ENCODE measurements around the gene RYR1.
"Not testable (repeated sequence)": the region's sequence is repeated elsewhere in the genome, so short reads cannot be mapped to it uniquely, and the experiment has no call there.

Gene RYR1

GRCh38 chr19:38427035-38427677, 6.3 kb upstream of the RYR1 start:
- not testable (repeated sequence) for DNase-seq (ENCODE audit: low read depth)

- DNase-seq (ENCODE audit: low read depth), result no peak
Measured at GRCh38 chr19:38429055-38429810, 4.3 kb upstream of the RYR1 start.

GRCh38 chr19:38429811-38430156, 3.7 kb upstream of the RYR1 start:
- DNase-seq (ENCODE audit: low read depth), result no peak

- DNase-seq (ENCODE audit: low read depth), result no peak
Measured at GRCh38 chr19:38430931-38431330, 2.6 kb upstream of the RYR1 start.

GRCh38 chr19:38434549-38435051, 1.1 kb downstream of the RYR1 start:
- DNase-seq (ENCODE audit: low read depth), result no peak

- DNase-seq (ENCODE audit: low read depth), result no peak
Measured at GRCh38 chr19:38437295-38437694, 3.8 kb downstream of the RYR1 start.

GRCh38 chr19:38437917-38438316, 4.4 kb downstream of the RYR1 start:
- no peak for DNase-seq (ENCODE audit: low read depth)

GRCh38 chr19:38440592-38440991, 7.1 kb downstream of the RYR1 start:
- no peak for DNase-seq (ENCODE audit: low read depth)

- DNase-seq (ENCODE audit: low read depth), result no peak
Measured at GRCh38 chr19:38441657-38442348, 8.3 kb downstream of the RYR1 start.

GRCh38 chr19:38442736-38443135, 9.2 kb downstream of the RYR1 start:
- DNase-seq (ENCODE audit: low read depth), result no peak

GRCh38 chr19:38443458-38443999, 10.0 kb downstream of the RYR1 start:
- no peak for DNase-seq (ENCODE audit: low read depth)

- no peak for DNase-seq (ENCODE audit: low read depth)
Measured at GRCh38 chr19:38444026-38444425, 10.5 kb downstream of the RYR1 start.

- no peak for DNase-seq (ENCODE audit: low read depth)
Measured at GRCh38 chr19:38445362-38445761, 11.9 kb downstream of the RYR1 start.

GRCh38 chr19:38448225-38448624, 14.7 kb downstream of the RYR1 start:
- DNase-seq (ENCODE audit: low read depth), result no peak

- DNase-seq (ENCODE audit: low read depth), result no peak
Measured at GRCh38 chr19:38449518-38449917, 16.0 kb downstream of the RYR1 start.

GRCh38 chr19:38451036-38451435, 17.5 kb downstream of the RYR1 start:
- no peak for DNase-seq (ENCODE audit: low read depth)

GRCh38 chr19:38451629-38452028, 18.1 kb downstream of the RYR1 start:
- no peak for DNase-seq (ENCODE audit: low read depth)

- DNase-seq (ENCODE audit: low read depth), result no peak
Measured at GRCh38 chr19:38452430-38453366, 19.2 kb downstream of the RYR1 start.

GRCh38 chr19:38453596-38453995, 20.1 kb downstream of the RYR1 start:
- no peak for DNase-seq (ENCODE audit: low read depth)

GRCh38 chr19:38455031-38455430, 21.5 kb downstream of the RYR1 start:
- no peak for DNase-seq (ENCODE audit: low read depth)

- no peak for DNase-seq (ENCODE audit: low read depth)
Measured at GRCh38 chr19:38457202-38457601, 23.7 kb downstream of the RYR1 start.

Data from activated T-helper 1 cell treated with Interleukin-2 at 50 U/mL for 16 hours (primary cell).